Measurements from ENCODE around the gene PSMD14.

DNA sequence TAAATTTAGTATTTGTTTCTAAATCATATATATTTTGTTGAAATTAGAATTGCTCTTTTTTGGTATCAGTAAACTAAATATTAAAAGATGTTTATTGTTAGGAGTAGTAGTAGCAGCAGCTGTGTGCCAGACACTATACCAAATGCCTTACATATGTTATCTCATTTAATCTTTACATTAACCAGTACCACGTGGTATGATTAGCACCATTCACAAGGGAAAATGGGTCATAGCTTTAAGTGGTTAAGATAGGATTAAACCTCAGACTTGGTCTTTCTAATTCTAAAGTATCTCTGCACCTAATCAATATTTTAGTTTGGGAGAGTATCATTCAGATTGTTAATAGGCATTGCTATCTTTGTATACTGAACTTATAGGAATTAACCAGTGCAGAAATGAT is 29.0 kb downstream of the PSMD14 start:
- TF ChIP-seq EZH2 (IDR thresholded peaks at IDR 0.05; ENCODE audit: borderline replicate concordance, low read depth, low read length, poor library complexity, severe bottlenecking): no peak
- TF ChIP-seq, protein P1, sequence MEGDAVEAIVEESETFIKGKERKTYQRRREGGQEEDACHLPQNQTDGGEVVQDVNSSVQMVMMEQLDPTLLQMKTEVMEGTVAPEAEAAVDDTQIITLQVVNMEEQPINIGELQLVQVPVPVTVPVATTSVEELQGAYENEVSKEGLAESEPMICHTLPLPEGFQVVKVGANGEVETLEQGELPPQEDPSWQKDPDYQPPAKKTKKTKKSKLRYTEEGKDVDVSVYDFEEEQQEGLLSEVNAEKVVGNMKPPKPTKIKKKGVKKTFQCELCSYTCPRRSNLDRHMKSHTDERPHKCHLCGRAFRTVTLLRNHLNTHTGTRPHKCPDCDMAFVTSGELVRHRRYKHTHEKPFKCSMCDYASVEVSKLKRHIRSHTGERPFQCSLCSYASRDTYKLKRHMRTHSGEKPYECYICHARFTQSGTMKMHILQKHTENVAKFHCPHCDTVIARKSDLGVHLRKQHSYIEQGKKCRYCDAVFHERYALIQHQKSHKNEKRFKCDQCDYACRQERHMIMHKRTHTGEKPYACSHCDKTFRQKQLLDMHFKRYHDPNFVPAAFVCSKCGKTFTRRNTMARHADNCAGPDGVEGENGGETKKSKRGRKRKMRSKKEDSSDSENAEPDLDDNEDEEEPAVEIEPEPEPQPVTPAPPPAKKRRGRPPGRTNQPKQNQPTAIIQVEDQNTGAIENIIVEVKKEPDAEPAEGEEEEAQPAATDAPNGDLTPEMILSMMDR (conservative IDR thresholded peaks at IDR 0.05; ENCODE audit: low read depth, low read length): no peak
